GM23338 (cell line): ENCODE data around the gene PCSK6. TPM values are rescaled to one million over a fixed set of nuclear protein-coding genes. Genes with fewer than 3 reads are reported as not detected.

ENCODE experiments used
- ATAC-seq: fragments of 200-7000 bp; cut with Tn5 transposase; 3 replicates; pipeline ENCODE4 v1.9.1; 2020
- DNase-seq: peaks from one replicate; pipeline ENCODE4 v3.0.0-alpha.2; 2015; ENCODE audit warnings: low spot score
- H2AFZ ChIP-seq: fragments of 200-600 bp; sonication (generic); 2 replicates; pipeline ENCODE4 v1.8.0; 2016; ENCODE audit warnings: antibody characterized with exemption, mild to moderate bottlenecking, moderate library complexity
- H3F3A ChIP-seq: fragments of 200-600 bp; sonication (generic); replicated peaks from 2 replicates; pipeline ENCODE4 v1.8.0; 2017; ENCODE audit warnings: antibody characterized with exemption, mixed run types, low read depth
- H3K27ac ChIP-seq: fragments of 200-600 bp; sonication (generic); 2 replicates; pipeline ENCODE4 v1.6.1; 2016; ENCODE audit warnings: low read depth
- H3K27me3 ChIP-seq: fragments of 200-600 bp; sonication (generic); 2 replicates; pipeline ENCODE4 v1.8.0; 2016; ENCODE audit warnings: mild to moderate bottlenecking, mixed run types, moderate library complexity; ENCODE audit not compliant: insufficient read depth
- H3K36me3 ChIP-seq: fragments of 200-600 bp; sonication (generic); 2 replicates; pipeline ENCODE4 v1.8.0; 2016; ENCODE audit warnings: mild to moderate bottlenecking; ENCODE audit not compliant: insufficient read depth
- H3K4me1 ChIP-seq: fragments of 200-600 bp; sonication (generic); 2 replicates; pipeline ENCODE4 v1.8.0; 2016; ENCODE audit warnings: mild to moderate bottlenecking, moderate library complexity; ENCODE audit not compliant: insufficient read depth
- H3K4me2 ChIP-seq: fragments of 200-600 bp; sonication (generic); 2 replicates; pipeline ENCODE4 v1.7.1; 2017; ENCODE audit warnings: mixed run types
- H3K4me3 ChIP-seq: fragments of 200-600 bp; sonication (generic); 2 replicates; pipeline ENCODE4 v1.6.1; 2016; ENCODE audit warnings: mixed run types
- H3K79me2 ChIP-seq: fragments of 200-600 bp; sonication (generic); replicated peaks from 2 replicates; pipeline ENCODE4 v1.8.0; 2017; ENCODE audit warnings: mild to moderate bottlenecking; ENCODE audit not compliant: insufficient read depth
- H3K9me2 ChIP-seq: fragments of 200-600 bp; sonication (generic); 2 replicates; pipeline ENCODE4 v1.8.0; 2017; ENCODE audit not compliant: insufficient read depth
- H4K20me1 ChIP-seq: fragments of 200-600 bp; sonication (generic); replicated peaks from 2 replicates; pipeline ENCODE4 v1.8.0; 2017; ENCODE audit warnings: mild to moderate bottlenecking; ENCODE audit not compliant: insufficient read depth
- H3K27ac Mint-ChIP-seq: 2 replicates; pipeline ENCODE4 v1.8.0; 2020; ENCODE audit warnings: inconsistent platforms, mild to moderate bottlenecking, moderate library complexity, mixed read lengths
- H3K27me3 Mint-ChIP-seq: 3 replicates; pipeline ENCODE4 v1.8.0; 2022; ENCODE audit warnings: low read depth, mild to moderate bottlenecking, moderate library complexity, mixed read lengths, inconsistent platforms; ENCODE audit not compliant: insufficient read depth, poor library complexity
- H3K36me3 Mint-ChIP-seq: 3 replicates; pipeline ENCODE4 v1.8.0; 2021; ENCODE audit warnings: low read depth, mild to moderate bottlenecking, inconsistent platforms, moderate library complexity, mixed read lengths
- H3K4me1 Mint-ChIP-seq: 3 replicates; pipeline ENCODE4 v1.8.0; 2020; ENCODE audit warnings: mild to moderate bottlenecking, inconsistent platforms, mixed read lengths
- H3K4me3 Mint-ChIP-seq: 3 replicates; pipeline ENCODE4 v1.8.0; 2021; ENCODE audit warnings: moderate library complexity, mild to moderate bottlenecking, inconsistent platforms, mixed read lengths
- H3K9me3 Mint-ChIP-seq: 3 replicates; pipeline ENCODE4 v1.8.0; 2020; ENCODE audit warnings: moderate library complexity, mild to moderate bottlenecking, inconsistent platforms, mixed read lengths
- CREB1 ChIP-seq: fragments of 250-450 bp; sonication (Bioruptor Pico); IDR thresholded peaks from 2 replicates; pipeline ENCODE4 v1.5.0; 2020; ENCODE audit warnings: low read depth, mild to moderate bottlenecking, moderate library complexity
- ETS1 ChIP-seq: IDR thresholded peaks from 2 replicates; pipeline ENCODE4 v1.6.1; 2016; ENCODE audit warnings: antibody characterized with exemption
- EZH2 ChIP-seq: fragments of 200-600 bp; sonication (generic); IDR thresholded peaks from one replicate; pipeline ENCODE4 v1.8.0; 2017; ENCODE audit warnings: antibody characterized with exemption, mild to moderate bottlenecking, low read depth; ENCODE audit not compliant: unreplicated experiment
- EZH2phosphoT487 ChIP-seq: fragments of 200-600 bp; sonication (generic); IDR thresholded peaks from one replicate; pipeline ENCODE4 v1.8.1; 2018; ENCODE audit warnings: antibody characterized with exemption; ENCODE audit not compliant: unreplicated experiment
- JUNB ChIP-seq: IDR thresholded peaks from one replicate; pipeline ENCODE4 v1.6.1; 2016; ENCODE audit warnings: antibody characterized with exemption; ENCODE audit not compliant: unreplicated experiment
- NANOG ChIP-seq: IDR thresholded peaks from 2 replicates; pipeline ENCODE4 v1.6.1; 2016; ENCODE audit warnings: antibody characterized with exemption, borderline replicate concordance
- POLR2AphosphoS5 ChIP-seq: IDR thresholded peaks from 2 replicates; pipeline ENCODE4 v1.6.1; 2016; ENCODE audit warnings: antibody characterized with exemption, low read depth
- STAT1 ChIP-seq: IDR thresholded peaks from one replicate; pipeline ENCODE4 v1.6.1; 2016; ENCODE audit warnings: antibody characterized with exemption; ENCODE audit not compliant: unreplicated experiment
- ZNF114 ChIP-seq: fragments of 250-450 bp; sonication (Bioruptor Pico); IDR thresholded peaks from 2 replicates; pipeline ENCODE4 v1.5.0; 2020; ENCODE audit warnings: mild to moderate bottlenecking, moderate library complexity
- ZNF331 ChIP-seq: fragments of 250-450 bp; sonication (Bioruptor Pico); IDR thresholded peaks from 2 replicates; pipeline ENCODE4 v1.5.0; 2020; ENCODE audit warnings: low read depth, mild to moderate bottlenecking, moderate library complexity
- ZNF462 ChIP-seq: fragments of 250-450 bp; sonication (Bioruptor Pico); IDR thresholded peaks from 2 replicates; pipeline ENCODE4 v1.5.0; 2020; ENCODE audit warnings: mild to moderate bottlenecking, moderate library complexity
- polyA plus RNA-seq: library from polyadenylated mRNA; unstranded; fragments of >200 nt; fragmentation: Nextera tagmentation; extraction: Ambion mirVana; gene quantifications from 2 replicates; pipeline ENCODE4 v1.2.1, GENCODE V29; 2016
- total RNA-seq: library from RNA; depleted of rRNA; stranded (reverse); fragments of >200 nt; shearing (Covaris generic); gene quantifications from 2 replicates; pipeline ENCODE4 v1.2.3, GENCODE V29; 2014
- TF ChIP-seq, protein P1 (sequence below), 2 experiments: fragments of 200-600 bp in 1 of 2; sonication (generic) in 1 of 2; conservative IDR thresholded peaks; 2 replicates each; pipeline versions ENCODE4 v1.5.1 to v1.6.1; 2016 to 2017; ENCODE audit warnings: antibody characterized with exemption in 2 of 2, low read depth in 2 of 2, mild to moderate bottlenecking in 2 of 2, moderate library complexity in 1 of 2
- TF ChIP-seq, protein P2 (sequence below): IDR thresholded peaks from one replicate; pipeline ENCODE4 v1.6.1; 2018; ENCODE audit warnings: antibody characterized with exemption; ENCODE audit not compliant: unreplicated experiment

Gene PCSK6
- total and polyA plus RNA-seq, 2 experiments from 2014 or later = 1.7 to 6.7 TPM

GRCh38 chr15:101382544-101382943, 107.0 kb downstream of the PCSK6 start:
- no peak for DNase-seq
- H3K9me2 ChIP-seq = no peaks in the 10 kb centered on the region
- no peak overlapping the region; the same call in 1 of the 2 replicates for H2AFZ ChIP-seq
- H3K79me2 ChIP-seq = no peaks in the 10 kb centered on the region
- no peaks in the 10 kb centered on the region for H3F3A ChIP-seq
- ATAC-seq = peak; percentile 22; the same call in 2 of the 3 replicates
- H3K27me3 Mint-ChIP-seq = peaks cover 7% of the 10 kb centered on the region
- H3K4me1 ChIP-seq = no peaks in the 10 kb centered on the region
- no peak overlapping the region for H3K4me3 Mint-ChIP-seq
- no peak overlapping the region for H3K4me3 ChIP-seq
- no peak overlapping the region for H3K4me2 ChIP-seq
- no peak overlapping the region for H3K27ac ChIP-seq
- TF ChIP-seq, protein P1, sequence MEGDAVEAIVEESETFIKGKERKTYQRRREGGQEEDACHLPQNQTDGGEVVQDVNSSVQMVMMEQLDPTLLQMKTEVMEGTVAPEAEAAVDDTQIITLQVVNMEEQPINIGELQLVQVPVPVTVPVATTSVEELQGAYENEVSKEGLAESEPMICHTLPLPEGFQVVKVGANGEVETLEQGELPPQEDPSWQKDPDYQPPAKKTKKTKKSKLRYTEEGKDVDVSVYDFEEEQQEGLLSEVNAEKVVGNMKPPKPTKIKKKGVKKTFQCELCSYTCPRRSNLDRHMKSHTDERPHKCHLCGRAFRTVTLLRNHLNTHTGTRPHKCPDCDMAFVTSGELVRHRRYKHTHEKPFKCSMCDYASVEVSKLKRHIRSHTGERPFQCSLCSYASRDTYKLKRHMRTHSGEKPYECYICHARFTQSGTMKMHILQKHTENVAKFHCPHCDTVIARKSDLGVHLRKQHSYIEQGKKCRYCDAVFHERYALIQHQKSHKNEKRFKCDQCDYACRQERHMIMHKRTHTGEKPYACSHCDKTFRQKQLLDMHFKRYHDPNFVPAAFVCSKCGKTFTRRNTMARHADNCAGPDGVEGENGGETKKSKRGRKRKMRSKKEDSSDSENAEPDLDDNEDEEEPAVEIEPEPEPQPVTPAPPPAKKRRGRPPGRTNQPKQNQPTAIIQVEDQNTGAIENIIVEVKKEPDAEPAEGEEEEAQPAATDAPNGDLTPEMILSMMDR (conservative IDR thresholded peaks at IDR 0.05; ENCODE audit: low read depth in 2 of 2) = no peak
- TF ChIP-seq ZNF114 (no peak), EZH2phosphoT487 (no peak), ETS1 (no peak), NANOG (no peak), ZNF331 (CRISPR knock-in tag) (no peak), STAT1 (no peak), EZH2 (no peak), CREB1 (CRISPR knock-in tag) (no peak), ZNF462 (no peak), JUNB (no peak), POLR2AphosphoS5 (no peak)
- TF ChIP-seq, protein P2, sequence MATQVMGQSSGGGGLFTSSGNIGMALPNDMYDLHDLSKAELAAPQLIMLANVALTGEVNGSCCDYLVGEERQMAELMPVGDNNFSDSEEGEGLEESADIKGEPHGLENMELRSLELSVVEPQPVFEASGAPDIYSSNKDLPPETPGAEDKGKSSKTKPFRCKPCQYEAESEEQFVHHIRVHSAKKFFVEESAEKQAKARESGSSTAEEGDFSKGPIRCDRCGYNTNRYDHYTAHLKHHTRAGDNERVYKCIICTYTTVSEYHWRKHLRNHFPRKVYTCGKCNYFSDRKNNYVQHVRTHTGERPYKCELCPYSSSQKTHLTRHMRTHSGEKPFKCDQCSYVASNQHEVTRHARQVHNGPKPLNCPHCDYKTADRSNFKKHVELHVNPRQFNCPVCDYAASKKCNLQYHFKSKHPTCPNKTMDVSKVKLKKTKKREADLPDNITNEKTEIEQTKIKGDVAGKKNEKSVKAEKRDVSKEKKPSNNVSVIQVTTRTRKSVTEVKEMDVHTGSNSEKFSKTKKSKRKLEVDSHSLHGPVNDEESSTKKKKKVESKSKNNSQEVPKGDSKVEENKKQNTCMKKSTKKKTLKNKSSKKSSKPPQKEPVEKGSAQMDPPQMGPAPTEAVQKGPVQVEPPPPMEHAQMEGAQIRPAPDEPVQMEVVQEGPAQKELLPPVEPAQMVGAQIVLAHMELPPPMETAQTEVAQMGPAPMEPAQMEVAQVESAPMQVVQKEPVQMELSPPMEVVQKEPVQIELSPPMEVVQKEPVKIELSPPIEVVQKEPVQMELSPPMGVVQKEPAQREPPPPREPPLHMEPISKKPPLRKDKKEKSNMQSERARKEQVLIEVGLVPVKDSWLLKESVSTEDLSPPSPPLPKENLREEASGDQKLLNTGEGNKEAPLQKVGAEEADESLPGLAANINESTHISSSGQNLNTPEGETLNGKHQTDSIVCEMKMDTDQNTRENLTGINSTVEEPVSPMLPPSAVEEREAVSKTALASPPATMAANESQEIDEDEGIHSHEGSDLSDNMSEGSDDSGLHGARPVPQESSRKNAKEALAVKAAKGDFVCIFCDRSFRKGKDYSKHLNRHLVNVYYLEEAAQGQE = no peak
- no peaks in the 10 kb centered on the region for H3K27me3 ChIP-seq
- no peaks in the 10 kb centered on the region for H4K20me1 ChIP-seq
- no peaks in the 10 kb centered on the region for H3K9me3 Mint-ChIP-seq
- H3K36me3 Mint-ChIP-seq = no peaks in the 10 kb centered on the region
- H3K36me3 ChIP-seq = no peaks in the 10 kb centered on the region
- H3K27ac Mint-ChIP-seq = no peak overlapping the region
- peaks cover 4% of the 10 kb centered on the region; the same call in 1 of the 3 replicates for H3K4me1 Mint-ChIP-seq
